Thyroid gland (tissue), 4 donors: Measurements from ENCODE around the gene DNAH10.

Source experiments
- POLR2A ChIP-seq, 2 donors: fragments of 450-650 bp; IDR thresholded peaks; one replicate each; pipeline ENCODE4 v1.6.1; 2017; ENCODE audit warnings: antibody characterized with exemption in 2 of 2, mild to moderate bottlenecking in 2 of 2, moderate library complexity in 1 of 2
- TF ChIP-seq, protein P1 (sequence below), 6 experiments: fragments of 200-600 bp in 3 of 6; fragments of 450-650 bp in 3 of 6; sonication (generic) in 3 of 6; IDR thresholded peaks; one replicate each; pipeline ENCODE4 v1.5.1; 2016 to 2019; ENCODE audit warnings: antibody characterized with exemption in 6 of 6, mild to moderate bottlenecking in 2 of 6, inconsistent platforms in 1 of 6, moderate library complexity in 1 of 6

- no peak for TF ChIP-seq POLR2A (IDR thresholded peaks at IDR 0.05)
- TF ChIP-seq, protein P1, sequence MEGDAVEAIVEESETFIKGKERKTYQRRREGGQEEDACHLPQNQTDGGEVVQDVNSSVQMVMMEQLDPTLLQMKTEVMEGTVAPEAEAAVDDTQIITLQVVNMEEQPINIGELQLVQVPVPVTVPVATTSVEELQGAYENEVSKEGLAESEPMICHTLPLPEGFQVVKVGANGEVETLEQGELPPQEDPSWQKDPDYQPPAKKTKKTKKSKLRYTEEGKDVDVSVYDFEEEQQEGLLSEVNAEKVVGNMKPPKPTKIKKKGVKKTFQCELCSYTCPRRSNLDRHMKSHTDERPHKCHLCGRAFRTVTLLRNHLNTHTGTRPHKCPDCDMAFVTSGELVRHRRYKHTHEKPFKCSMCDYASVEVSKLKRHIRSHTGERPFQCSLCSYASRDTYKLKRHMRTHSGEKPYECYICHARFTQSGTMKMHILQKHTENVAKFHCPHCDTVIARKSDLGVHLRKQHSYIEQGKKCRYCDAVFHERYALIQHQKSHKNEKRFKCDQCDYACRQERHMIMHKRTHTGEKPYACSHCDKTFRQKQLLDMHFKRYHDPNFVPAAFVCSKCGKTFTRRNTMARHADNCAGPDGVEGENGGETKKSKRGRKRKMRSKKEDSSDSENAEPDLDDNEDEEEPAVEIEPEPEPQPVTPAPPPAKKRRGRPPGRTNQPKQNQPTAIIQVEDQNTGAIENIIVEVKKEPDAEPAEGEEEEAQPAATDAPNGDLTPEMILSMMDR (IDR thresholded peaks at IDR 0.05), result no peak
Measured at GRCh38 chr12:123879691-123880090, 117.6 kb downstream of the DNAH10 start.
